ENCODE data around the gene APEX2. TPM values are rescaled to one million over a fixed set of nuclear protein-coding genes. Genes with fewer than 3 reads are reported as not detected.
"Not testable (repeated sequence)": the region's sequence is repeated elsewhere in the genome, so short reads cannot be mapped to it uniquely, and the experiment has no call there.

Gene APEX2
- total RNA-seq, 2 donors from 2014 or later, result 6.6 to 7.7 TPM

DNA sequence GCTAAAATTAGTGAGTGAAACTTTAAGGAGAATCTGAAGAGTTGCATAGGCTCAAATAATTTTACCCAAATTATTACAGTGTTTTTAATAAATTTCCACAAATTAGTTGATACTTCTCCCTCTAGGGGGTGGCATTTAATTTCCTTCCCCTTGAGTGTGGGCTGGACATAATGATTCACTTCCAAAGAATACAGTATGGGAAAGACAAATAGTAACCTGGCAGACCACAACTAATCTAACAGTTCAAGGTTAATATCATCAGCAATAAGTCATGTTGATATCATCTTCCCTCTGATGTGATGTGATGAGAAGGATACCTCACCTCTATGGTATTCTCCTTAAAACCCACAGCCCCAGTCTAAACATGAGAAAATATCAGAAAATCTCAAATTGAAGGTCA lies 21.7 kb upstream of the APEX2 start:
- H3K27me3 ChIP-seq, result no peaks in the 10 kb centered on the region
- no peaks in the 10 kb centered on the region for H3K36me3 ChIP-seq
- H3K9me3 ChIP-seq, result peaks cover 0 to 8% of the 10 kb centered on the region in 2 donors
- DNase-seq (ENCODE audit: low spot score), result no peak
- TF ChIP-seq, protein P1, sequence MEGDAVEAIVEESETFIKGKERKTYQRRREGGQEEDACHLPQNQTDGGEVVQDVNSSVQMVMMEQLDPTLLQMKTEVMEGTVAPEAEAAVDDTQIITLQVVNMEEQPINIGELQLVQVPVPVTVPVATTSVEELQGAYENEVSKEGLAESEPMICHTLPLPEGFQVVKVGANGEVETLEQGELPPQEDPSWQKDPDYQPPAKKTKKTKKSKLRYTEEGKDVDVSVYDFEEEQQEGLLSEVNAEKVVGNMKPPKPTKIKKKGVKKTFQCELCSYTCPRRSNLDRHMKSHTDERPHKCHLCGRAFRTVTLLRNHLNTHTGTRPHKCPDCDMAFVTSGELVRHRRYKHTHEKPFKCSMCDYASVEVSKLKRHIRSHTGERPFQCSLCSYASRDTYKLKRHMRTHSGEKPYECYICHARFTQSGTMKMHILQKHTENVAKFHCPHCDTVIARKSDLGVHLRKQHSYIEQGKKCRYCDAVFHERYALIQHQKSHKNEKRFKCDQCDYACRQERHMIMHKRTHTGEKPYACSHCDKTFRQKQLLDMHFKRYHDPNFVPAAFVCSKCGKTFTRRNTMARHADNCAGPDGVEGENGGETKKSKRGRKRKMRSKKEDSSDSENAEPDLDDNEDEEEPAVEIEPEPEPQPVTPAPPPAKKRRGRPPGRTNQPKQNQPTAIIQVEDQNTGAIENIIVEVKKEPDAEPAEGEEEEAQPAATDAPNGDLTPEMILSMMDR (IDR thresholded peaks at IDR 0.05), result no peak
- H3K27ac ChIP-seq, result no peak overlapping the region
- H3K4me1 ChIP-seq, result no peaks in the 10 kb centered on the region
- H3K4me3 ChIP-seq, result no peak overlapping the region

DNA sequence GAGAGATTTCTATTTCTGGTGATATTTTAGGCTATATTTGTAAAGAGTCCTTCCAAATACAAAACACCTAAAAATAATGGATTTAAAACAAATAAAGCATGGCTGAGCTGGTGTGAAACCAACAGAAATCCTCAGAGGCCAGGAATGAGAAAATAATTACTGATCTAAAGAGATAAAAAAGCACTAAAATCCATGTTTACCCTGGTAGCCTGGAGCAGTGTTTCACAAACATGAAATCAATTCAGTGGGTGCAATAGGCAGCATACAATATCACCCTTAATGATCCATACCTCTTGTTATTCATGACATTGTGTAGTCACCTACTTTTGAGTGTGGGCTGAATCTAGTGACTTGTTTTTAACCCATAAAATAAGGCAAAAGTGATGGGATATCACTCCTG lies 20.7 kb upstream of the APEX2 start:
- DNase-seq (ENCODE audit: low spot score), result no peak
- H3K36me3 ChIP-seq, result no peaks in the 10 kb centered on the region
- H3K27me3 ChIP-seq, result no peaks in the 10 kb centered on the region
- no peak overlapping the region for H3K27ac ChIP-seq
- peaks cover 0 to 12% of the 10 kb centered on the region in 2 donors for H3K9me3 ChIP-seq
- no peaks in the 10 kb centered on the region for H3K4me1 ChIP-seq
- no peak overlapping the region for H3K4me3 ChIP-seq
- TF ChIP-seq, protein P1 (IDR thresholded peaks at IDR 0.05), result no peak

DNA sequence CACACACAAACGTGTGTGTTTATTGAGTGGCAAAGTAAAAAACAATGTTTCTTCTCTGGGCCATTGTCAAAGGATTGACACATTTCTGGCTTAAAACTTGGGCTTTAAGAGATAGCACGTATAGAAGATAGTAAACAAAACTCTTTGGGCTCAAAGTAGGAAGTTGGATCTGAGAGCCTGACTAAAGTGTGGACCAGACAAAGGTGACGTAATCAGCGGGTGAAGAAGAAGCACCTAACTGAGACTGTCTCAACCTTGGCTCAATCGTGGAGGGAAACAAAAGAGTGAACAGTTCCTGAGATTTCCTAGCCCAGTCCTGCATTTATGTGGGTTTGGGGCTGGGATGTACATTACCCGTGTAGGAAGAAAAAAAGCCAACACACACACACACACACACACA lies 19.8 kb upstream of the APEX2 start:
- Histone ChIP-seq H3K36me3 (no peaks in the 10 kb centered on the region), H3K9me3 (peaks cover 0 to 12% of the 10 kb centered on the region in 2 donors), H3K27ac (no peak overlapping the region), H3K27me3 (no peaks in the 10 kb centered on the region), H3K4me1 (no peaks in the 10 kb centered on the region), H3K4me3 (no peak overlapping the region)
- DNase-seq (ENCODE audit: low spot score), result no peak
- TF ChIP-seq, protein P1 (IDR thresholded peaks at IDR 0.05), result no peak

DNA sequence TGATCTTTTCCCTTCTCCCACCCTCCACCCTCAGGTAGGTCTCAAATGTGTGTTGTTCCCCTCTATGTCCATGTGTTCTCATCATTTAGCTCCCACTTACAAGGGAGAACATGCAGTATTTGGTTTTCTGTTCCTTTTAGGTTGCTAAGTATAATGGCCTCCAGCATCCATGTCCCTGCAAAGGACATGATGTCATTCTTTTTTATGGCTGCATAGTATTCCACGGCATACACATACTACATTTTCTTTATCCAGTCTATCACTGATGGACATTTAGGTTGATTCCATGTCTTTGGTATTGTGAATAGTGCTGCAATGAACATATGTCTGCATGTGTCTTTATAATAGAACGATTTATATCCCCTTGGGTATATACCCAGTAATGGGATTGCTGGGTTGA lies 16.9 kb upstream of the APEX2 start:
- not testable (repeated sequence) for H3K27ac ChIP-seq; H3K27me3 ChIP-seq; H3K4me3 ChIP-seq; H3K4me1 ChIP-seq; H3K36me3 ChIP-seq; DNase-seq (ENCODE audit: low spot score)
- peaks cover 0 to 12% of the 10 kb centered on the region in 2 donors for H3K9me3 ChIP-seq

DNA sequence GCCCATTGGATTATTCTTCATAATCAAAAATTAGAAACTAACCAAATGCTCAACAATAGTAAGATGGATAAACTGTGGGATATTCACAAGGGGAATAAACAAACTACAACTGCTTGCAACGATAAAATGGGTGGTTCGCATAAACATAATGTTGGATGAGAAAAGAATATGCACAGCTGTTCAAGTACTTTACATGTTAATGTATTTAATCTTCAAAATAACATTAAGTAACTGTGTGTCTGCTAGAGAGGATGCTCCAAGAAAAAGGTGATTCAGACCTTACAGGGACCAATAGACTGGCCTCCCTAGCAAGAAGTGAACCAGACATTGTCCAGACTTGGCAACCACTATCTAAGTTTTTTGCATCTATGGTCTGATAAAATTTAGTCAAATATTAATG lies 8.5 kb upstream of the APEX2 start:
- Histone ChIP-seq H3K27me3 (no peaks in the 10 kb centered on the region), H3K4me3 (no peak overlapping the region), H3K36me3 (no peaks in the 10 kb centered on the region), H3K27ac (no peak overlapping the region), H3K4me1 (no peaks in the 10 kb centered on the region), H3K9me3 (no peaks in the 10 kb centered on the region)
- TF ChIP-seq, protein P1 (IDR thresholded peaks at IDR 0.05), result no peak
- DNase-seq (ENCODE audit: low spot score), result no peak

DNA sequence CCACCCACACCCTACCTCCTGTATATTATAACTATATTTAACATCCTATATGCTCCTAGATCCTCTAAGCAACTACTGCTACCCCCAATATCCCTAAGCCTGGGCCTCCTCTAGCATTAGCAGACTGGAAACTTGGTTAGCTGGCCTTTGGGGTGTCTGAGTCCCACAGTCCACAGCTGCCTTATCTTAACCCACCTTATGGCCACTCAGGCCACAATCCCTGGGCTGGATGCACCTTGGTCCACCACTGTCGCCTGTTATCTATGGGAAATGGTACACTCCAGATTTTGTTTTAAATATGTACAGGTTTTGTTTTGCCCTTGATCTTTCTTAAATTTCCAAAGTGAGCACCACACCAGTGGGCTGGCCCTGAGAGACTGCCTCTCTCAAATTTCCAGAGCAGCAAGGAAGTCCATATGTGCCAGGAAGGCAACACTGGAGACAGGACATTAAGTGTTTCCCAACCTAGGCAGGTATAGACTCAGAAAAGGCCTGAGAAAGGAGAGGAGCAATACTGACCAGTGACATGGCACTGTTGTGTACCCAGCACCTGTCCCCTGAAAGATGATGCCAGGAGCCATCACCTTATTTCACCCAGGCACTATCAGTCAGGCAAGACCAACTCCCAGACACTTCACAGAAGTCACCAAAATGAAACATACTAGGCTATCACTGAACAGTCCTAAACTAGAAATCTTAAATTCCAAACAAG lies 7.1 kb upstream of the APEX2 start:
- no peaks in the 10 kb centered on the region for H3K9me3 ChIP-seq
- no peaks in the 10 kb centered on the region for H3K36me3 ChIP-seq
- H3K4me1 ChIP-seq, result no peaks in the 10 kb centered on the region
- no peaks in the 10 kb centered on the region for H3K27me3 ChIP-seq
- no peak for DNase-seq (ENCODE audit: low spot score)
- TF ChIP-seq, protein P1 (IDR thresholded peaks at IDR 0.05), result no peak
- no peak overlapping the region for H3K27ac ChIP-seq
- no peak overlapping the region for H3K4me3 ChIP-seq
